HG02571 (cell line): ENCODE data around the gene GSTK1.
A peak's percentile ranks its signal among the peaks of the same experiment; 100 is the strongest.
"Not testable (repeated sequence)": the region's sequence is repeated elsewhere in the genome, so short reads cannot be mapped to it uniquely, and the experiment has no call there.

Experiments used
- ATAC-seq: cut with Tn5 transposase; IDR thresholded peaks from one replicate; pipeline ENCODE4 v1.9.1; 2021; ENCODE audit warnings: mild to moderate bottlenecking, moderate library complexity; ENCODE audit not compliant: unreplicated experiment

Gene GSTK1

DNA sequence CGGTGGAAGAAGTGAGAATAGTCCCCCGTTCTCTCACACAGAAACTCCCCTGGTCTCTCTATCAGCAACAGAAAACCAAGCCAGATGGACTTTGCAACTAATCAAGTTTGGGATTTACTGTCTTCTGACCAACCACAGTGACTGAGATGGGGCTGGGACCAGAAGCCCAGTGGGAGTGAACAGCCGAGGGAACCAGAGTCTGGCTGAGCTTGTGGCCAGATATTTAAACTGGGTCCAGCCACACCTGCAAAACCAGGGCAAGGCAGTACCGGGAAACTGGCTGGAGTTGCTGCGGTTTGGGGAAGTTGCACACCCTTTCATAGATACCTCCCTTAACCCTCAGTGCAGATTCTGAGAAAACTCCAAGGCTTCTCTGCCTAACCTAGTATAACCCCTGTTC is 6.0 kb downstream of the GSTK1 start:
- no peak for ATAC-seq

DNA sequence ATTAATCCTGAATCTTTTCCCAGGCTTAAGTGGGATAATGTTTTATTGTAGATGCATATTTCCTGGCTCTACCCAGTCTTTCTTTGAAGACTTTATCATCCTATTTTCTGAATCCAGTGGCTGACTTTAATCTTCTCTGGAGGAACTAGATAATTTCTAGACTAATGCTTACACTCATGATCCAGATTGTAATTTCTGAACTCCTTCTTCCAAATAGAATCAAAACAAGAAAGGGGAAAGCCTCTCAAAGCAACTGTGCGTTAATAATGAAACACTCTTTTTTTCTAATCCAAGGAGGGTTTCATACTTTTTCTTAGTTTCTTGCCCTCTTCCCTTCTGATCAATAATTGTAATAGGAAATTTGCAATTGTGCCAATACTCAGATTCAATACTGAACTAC is 8.0 kb downstream of the GSTK1 start:
- no peak for ATAC-seq

DNA sequence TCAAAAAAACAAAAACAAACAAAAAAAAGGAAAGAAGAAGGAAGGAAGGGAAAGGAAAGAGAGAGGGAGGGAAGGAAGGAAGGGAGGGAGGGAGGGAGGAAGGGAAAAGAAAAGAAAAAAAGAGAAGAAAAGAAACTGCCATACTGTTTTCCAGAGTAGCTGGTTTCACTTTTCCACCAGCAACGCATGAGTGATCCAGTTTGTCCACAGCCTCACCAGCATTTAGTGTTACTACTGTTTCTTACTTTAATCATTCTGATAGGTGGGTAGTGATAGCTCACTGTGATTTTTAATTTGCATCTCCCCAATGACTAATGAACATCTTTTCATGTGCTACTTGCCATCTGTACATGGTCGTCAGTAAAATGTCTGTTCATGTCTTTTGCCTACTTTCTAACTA is 9.6 kb downstream of the GSTK1 start:
- no peak for ATAC-seq

DNA sequence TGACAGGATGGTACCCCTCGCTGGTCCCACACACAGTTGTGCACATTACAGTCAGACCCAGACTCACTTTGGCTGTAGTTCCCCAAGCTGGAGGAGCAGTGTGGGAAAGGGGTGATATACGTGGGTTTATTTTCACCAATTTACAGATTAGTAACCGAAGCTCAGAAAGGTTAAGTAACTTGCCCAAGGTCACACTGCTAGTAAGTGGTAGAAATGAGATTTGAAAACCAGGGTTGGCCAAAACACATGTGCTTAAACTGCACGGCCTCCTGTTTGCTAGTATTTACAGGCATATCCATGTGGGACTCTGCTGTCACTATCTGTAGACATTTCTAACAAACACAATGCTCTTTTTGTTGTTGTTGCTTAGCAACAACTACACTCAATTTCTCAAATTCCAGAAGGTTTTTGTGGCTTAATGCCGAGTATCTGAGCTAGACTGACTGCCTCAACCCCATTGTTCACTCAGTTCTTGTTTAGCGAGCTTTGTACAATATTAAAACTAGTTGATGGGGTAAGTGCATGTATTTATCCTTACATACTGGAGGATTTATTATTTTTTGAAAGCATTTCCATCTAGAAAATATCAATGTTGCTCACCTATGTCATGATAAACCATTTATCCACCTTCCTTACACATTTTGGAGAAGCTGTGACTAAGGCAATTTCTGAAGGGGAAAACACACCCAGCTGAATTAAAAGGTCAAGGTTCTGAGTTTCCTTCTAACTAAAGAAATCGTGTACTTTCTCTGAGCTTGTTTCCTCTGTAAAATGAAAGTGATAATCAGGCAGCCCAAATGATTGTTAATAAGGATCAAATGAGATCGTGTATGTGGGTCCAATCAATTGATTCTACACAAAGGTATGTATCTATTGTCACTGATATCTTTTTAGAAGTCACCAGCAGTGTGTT is 16.2 kb downstream of the GSTK1 start:
- no peak for ATAC-seq

DNA sequence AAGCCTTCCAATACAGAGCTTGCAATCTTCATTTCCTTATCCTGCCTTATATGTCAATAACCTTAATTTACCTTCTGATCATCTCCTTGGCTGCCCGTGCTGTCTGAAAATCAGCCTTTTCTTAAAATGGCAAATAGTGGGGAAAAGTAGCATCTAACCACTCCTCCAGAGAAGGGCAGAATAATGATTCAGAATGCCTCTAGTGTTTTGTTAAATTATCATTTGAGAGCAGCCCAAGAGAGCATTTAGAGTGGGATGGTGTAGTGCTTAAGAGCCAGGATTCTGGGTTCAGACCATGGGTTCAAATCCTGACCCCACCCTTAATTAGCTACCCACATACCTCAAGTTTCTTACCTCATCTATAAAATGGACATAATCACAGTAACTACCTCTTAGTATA is 16.9 kb downstream of the GSTK1 start:
- ATAC-seq: no peak

DNA sequence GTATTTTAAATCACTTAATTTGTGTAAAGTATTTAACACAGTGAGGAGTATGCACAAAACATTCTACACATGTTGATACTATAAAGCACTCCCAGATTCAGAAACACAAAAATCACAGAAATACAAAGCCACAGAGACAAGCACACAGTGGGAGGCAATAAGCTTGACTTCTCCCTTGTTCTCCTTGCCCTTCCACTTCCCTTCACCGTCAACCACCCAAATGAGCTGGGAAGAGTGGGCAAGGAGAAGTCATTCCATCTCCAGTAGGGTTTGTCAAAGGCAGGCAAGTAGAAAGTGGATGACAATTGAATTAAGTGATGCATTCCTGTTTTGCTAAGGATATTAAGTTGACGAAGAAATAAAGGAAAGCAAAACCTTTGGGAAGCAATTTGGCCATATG is 17.3 kb downstream of the GSTK1 start:
- no peak for ATAC-seq

DNA sequence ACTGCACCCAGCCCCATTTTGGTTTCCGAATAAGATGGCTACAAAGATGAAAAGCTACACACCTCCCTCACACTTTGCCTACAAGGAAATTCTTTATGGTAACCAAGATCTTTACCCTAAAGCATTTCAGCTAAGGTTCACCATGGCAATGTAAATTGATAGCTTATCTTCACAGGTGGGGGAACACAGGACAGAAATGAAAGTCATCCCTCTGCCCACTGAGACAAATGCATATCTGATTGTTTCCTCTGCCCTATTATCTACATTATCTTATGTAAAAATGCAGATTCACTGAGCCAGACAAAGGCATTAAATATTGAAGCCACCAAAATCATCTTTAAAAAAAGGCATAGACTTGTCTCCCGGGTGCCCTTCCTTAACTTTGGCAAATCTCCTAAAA is 18.3 kb downstream of the GSTK1 start:
- no peak for ATAC-seq

- ATAC-seq: no peak
Observed at GRCh38 chr7:143282124-143282523, 18.9 kb downstream of the GSTK1 start.

- ATAC-seq: no peak
Observed at GRCh38 chr7:143283381-143283780, 20.1 kb downstream of the GSTK1 start.

GRCh38 chr7:143284591-143285469 is 21.6 kb downstream of the GSTK1 start, which contains the start of gene TMEM139:
TSS of gene TMEM139 (plus strand) at chr7:143284958. CDS start at chr7:143285958, 1,000 bp downstream.
- no peak for ATAC-seq

- no peak for ATAC-seq
Observed at GRCh38 chr7:143285470-143285778, 22.2 kb downstream of the GSTK1 start.

- no peak for ATAC-seq
Observed at GRCh38 chr7:143285806-143286521, 22.7 kb downstream of the GSTK1 start.

GRCh38 chr7:143286522-143286890 is 23.3 kb downstream of the GSTK1 start:
- ATAC-seq: no peak

DNA sequence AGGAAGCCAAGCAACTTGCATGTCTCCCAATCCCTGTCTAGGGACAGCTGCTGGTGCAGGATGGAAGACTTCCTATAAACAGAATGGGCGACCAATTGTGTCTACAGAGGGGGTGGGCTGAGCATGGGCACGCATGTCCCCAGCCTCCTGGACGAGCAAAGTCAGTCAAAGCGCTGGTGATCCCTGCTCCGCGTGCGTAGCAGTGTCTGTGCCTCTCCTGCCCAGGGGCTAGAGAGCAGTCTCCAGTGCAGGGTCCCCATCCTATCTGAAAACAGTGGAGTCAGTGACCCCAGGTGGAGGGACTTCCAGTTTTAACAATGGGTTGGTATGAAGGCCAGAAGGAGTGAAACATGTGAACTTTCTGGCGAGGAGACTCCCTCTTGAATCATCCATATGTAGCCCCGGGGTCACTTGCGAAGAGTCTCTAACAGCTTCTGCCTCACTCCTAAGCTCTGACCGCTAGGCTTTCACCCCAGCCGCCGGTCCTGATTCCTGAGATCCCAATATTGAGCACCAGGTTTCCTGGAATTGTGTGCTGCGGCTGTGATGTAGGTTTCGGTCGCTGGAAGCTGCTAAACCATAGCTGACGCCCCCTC is 24.2 kb downstream of the GSTK1 start:
- ATAC-seq: no peak

DNA sequence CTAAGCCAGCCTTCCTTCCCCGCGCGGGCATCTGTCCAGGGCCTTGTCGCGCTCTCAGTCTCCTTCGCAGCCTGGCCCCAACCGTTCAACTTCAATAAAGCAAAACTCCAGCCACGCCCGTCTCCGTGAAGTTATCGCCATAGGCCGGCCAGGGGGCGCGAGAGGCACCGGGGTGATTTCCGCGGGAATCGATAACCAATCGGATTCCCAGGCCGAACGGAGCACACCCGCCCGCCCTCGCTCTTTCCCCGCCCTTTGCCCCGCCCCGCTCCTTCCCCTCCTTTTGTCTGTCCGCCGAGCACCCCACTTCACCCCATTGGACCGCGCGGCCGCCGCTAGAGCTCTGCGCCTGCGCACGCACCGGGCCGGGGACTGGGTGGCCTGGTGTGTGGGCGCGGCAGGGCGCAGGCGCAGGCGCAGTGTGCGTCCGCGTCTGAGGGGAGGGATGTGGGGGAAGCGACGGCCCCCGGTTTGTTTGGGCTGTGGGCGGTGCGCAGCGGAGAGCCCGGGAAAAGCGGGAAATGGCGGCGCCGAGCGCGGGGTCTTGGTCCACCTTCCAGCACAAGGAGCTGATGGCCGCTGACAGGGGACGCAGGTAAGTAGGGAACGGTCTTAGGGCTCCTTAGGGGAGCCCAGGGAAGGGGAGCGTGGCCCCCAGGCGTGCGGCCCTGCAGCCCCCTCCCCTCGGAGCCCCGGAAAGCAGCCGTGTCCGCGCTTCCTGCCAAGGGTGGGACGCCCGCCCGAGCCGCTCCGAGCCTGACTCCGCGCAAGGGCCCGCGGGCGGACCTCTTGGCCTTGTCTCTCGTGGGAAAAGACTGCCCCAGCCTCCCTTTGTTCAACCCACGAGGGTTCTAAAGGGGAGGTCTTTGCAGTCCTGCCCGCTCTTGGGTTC is 24.9 kb downstream of the GSTK1 start, which contains the start of gene CASP2:
Gene CASP2 (plus strand): TSS at position 417 of the 892 bp plus-strand sequence. CDS start 105 bp downstream, at position 522.
- peak; percentile 89 for ATAC-seq

DNA sequence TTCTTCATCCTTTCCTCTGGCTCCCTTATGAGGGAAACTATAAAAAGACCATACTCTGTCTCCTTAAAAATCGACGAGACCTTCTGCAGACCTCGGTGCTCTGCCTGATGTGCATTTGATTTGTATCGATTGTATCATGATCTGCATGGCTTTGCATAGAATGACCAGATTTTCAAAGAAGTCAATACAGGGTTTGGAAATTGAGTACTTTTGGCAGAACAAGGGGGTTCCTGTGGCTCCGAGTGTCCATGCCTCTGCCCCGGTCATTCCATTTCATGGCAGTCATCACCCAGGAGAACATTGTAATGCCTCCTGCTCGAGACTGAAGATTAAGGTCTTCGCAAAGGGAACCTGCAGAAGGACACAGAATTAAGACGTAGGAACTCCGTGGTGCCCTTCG is 25.6 kb downstream of the GSTK1 start:
- ATAC-seq: no peak

- no peak for ATAC-seq
Observed at GRCh38 chr7:143289421-143289820, 26.2 kb downstream of the GSTK1 start.

DNA sequence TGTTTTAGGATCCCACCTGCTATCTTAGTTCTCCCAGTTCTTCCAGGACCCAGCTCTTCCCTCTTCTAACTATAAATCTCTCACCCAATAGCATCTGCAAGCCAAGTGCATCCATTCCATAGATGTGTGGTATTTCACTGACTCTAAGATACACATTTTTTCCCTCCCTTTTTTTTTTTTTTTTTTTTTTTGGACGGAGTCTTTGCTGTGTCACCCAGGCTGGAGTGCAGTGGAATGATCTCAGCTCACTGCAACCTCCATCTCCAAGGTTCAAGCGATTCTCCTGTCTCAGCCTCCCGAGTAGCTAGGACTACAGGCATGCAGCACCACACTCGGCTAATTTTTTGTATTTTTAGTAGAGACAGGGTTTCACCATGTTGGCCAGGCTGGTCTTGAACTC is 26.6 kb downstream of the GSTK1 start:
- ATAC-seq: not testable (repeated sequence)

- no peak for ATAC-seq
Observed at GRCh38 chr7:143290293-143290692, 27.1 kb downstream of the GSTK1 start.

DNA sequence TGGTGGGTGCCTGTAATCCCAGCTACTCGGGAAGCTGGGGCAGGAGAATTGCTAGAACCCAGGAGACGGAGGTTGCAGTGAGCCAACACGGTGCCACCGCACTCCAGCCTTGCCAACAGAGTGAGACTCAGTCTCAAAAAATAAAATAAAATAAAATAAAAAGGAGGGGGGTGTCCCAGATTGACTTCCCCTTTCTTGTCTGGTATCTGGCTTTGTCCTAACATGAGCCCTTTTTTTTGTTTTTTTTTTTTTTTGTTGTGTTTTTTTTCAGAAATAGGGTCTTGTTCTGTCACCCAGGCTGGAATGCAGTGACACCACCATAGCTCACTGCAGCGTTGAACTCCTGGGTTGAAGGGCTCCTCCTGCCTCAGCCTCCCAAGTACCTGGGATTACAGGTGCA is 29.6 kb downstream of the GSTK1 start:
- ATAC-seq: no peak
